IMR-90 (cell line): ENCODE measurements around the gene ITCH. TPM values are rescaled to one million over a fixed set of nuclear protein-coding genes. Genes with fewer than 3 reads are reported as not detected.
A peak's percentile ranks its signal among the peaks of the same experiment; 100 is the strongest.

Experiments used
- ATAC-seq: fragments of 200-7000 bp; cut with Tn5 transposase; 2 replicates; pipeline ENCODE4 v1.9.1; 2020; ENCODE audit warnings: low read depth, mild to moderate bottlenecking, moderate library complexity
- BruUV-seq: library from RNA; stranded (reverse); fragments of 400-500 nt; replicated peaks from 2 replicates; lab custom pipeline; 2021; lab: Mats Ljungman, UMichigan
- CTCF ChIA-PET: fragments of 300-600 bp; formaldehyde crosslinking; extraction: SDS; loops from one replicate; lab custom pipeline; 2021; ENCODE audit warnings: antibody characterized with exemption; lab: Yijun Ruan, JAX
- POLR2A ChIA-PET: fragments of 300-600 bp; sonication (Branson Sonifier 250); formaldehyde crosslinking; loops from one replicate; lab custom pipeline; 2022; ENCODE audit warnings: antibody characterized with exemption; ENCODE audit not compliant: unreplicated experiment; lab: Charles Lee
- DNase-seq: peaks from one replicate; pipeline ENCODE4 v3.0.0; 2013
- H2AFZ ChIP-seq: replicated peaks from 2 replicates; pipeline ENCODE3; 2013; ENCODE audit warnings: low read length, mild to moderate bottlenecking; ENCODE audit not compliant: poor library complexity
- H2AK5ac ChIP-seq: 2 replicates; pipeline ENCODE4 v1.6.1; 2013; ENCODE audit warnings: low read depth, low read length, inconsistent platforms
- H2AK9ac ChIP-seq: replicated peaks from 2 replicates; pipeline ENCODE3; 2013; ENCODE audit warnings: mild to moderate bottlenecking, low read depth, low read length, moderate library complexity; ENCODE audit not compliant: poor library complexity
- H2BK120ac ChIP-seq: 2 replicates; pipeline ENCODE4 v1.6.1; 2013; ENCODE audit warnings: low read depth, low read length, inconsistent platforms
- H2BK15ac ChIP-seq: 3 replicates; pipeline ENCODE4 v1.6.1; 2013; ENCODE audit warnings: low read depth, low read length, inconsistent platforms
- H2BK20ac ChIP-seq: 2 replicates; pipeline ENCODE4 v1.6.1; 2013; ENCODE audit warnings: low read depth, mild to moderate bottlenecking, inconsistent platforms, low read length, moderate library complexity
- H2BK5ac ChIP-seq: 2 replicates; pipeline ENCODE4 v1.6.1; 2013; ENCODE audit warnings: mild to moderate bottlenecking, low read depth, low read length, inconsistent platforms; ENCODE audit not compliant: poor library complexity, severe bottlenecking
- H3K14ac ChIP-seq: replicated peaks from 2 replicates; pipeline ENCODE4 v1.6.1; 2013; ENCODE audit warnings: low read depth, low read length, inconsistent platforms
- H3K18ac ChIP-seq: 2 replicates; pipeline ENCODE4 v1.6.1; 2013; ENCODE audit warnings: low read depth, low read length, control low read depth
- H3K23ac ChIP-seq: 2 replicates; pipeline ENCODE4 v1.6.1; 2013; ENCODE audit warnings: low read depth, low read length, inconsistent platforms
- H3K27ac ChIP-seq: 2 replicates; pipeline ENCODE4 v1.5.1; 2013; ENCODE audit warnings: mild to moderate bottlenecking, control low read depth, low read length; ENCODE audit not compliant: insufficient read depth
- H3K27me3 ChIP-seq: 2 replicates; pipeline ENCODE4 v1.6.1; 2013; ENCODE audit warnings: low read length; ENCODE audit not compliant: control insufficient read depth, insufficient read depth
- H3K36me3 ChIP-seq: 2 replicates; pipeline ENCODE4 v1.6.1; 2013; ENCODE audit warnings: low read length, mixed read lengths; ENCODE audit not compliant: control insufficient read depth, insufficient read depth
- H3K4ac ChIP-seq: 2 replicates; pipeline ENCODE4 v1.6.1; 2013; ENCODE audit warnings: low read depth, low read length, inconsistent platforms
- H3K4me1 ChIP-seq: 2 replicates; pipeline ENCODE4 v1.6.1; 2013; ENCODE audit warnings: low read length, mixed read lengths; ENCODE audit not compliant: control insufficient read depth, insufficient read depth
- H3K4me2 ChIP-seq: 2 replicates; pipeline ENCODE4 v1.6.1; 2013; ENCODE audit warnings: low read depth, mild to moderate bottlenecking, control low read depth, low read length, moderate library complexity
- H3K4me3 ChIP-seq: 2 replicates; pipeline ENCODE4 v1.5.1; 2013; ENCODE audit warnings: low read depth, mild to moderate bottlenecking, control low read depth, low read length, moderate library complexity; ENCODE audit not compliant: insufficient read depth
- H3K56ac ChIP-seq: 2 replicates; pipeline ENCODE4 v1.6.1; 2013; ENCODE audit warnings: low read length, inconsistent platforms; ENCODE audit not compliant: insufficient read depth; ENCODE audit errors: extremely low read depth
- H3K79me1 ChIP-seq, 2 experiments: 2 replicates each; pipeline ENCODE4 v1.6.1; 2013; ENCODE audit warnings: low read length in 2 of 2, inconsistent platforms in 1 of 2, low read depth in 1 of 2
- H3K9ac ChIP-seq: 2 replicates; pipeline ENCODE4 v1.6.1; 2013; ENCODE audit warnings: low read depth, low read length, control low read depth
- H3K9me1 ChIP-seq: 2 replicates; pipeline ENCODE4 v1.6.1; 2013; ENCODE audit warnings: low read length, inconsistent platforms; ENCODE audit not compliant: insufficient read depth
- H3K9me3 ChIP-seq: 2 replicates; pipeline ENCODE4 v1.6.1; 2013; ENCODE audit warnings: low read length; ENCODE audit not compliant: control insufficient read depth, insufficient read depth
- H4K20me1 ChIP-seq: 2 replicates; pipeline ENCODE4 v1.6.1; 2013; ENCODE audit warnings: low read length, inconsistent platforms; ENCODE audit not compliant: insufficient read depth
- H4K5ac ChIP-seq: 2 replicates; pipeline ENCODE4 v1.6.1; 2013; ENCODE audit warnings: mild to moderate bottlenecking, low read depth, low read length, control low read depth
- H4K8ac ChIP-seq, 2 experiments: 2 replicates each; pipeline ENCODE4 v1.6.1; 2013; ENCODE audit warnings: low read depth in 2 of 2, low read length in 2 of 2, control low read depth in 1 of 2, inconsistent platforms in 1 of 2
- H4K91ac ChIP-seq: 2 replicates; pipeline ENCODE4 v1.6.1; 2013; ENCODE audit warnings: low read depth, low read length, inconsistent platforms; ENCODE audit not compliant: insufficient read depth
- CHD1 ChIP-seq: IDR thresholded peaks from 2 replicates; pipeline ENCODE4 v1.6.1; 2012; ENCODE audit warnings: low read depth, low read length, improper control_type of control experiment
- CTCF ChIP-seq: conservative IDR thresholded peaks from 2 replicates; pipeline ENCODE4 v1.5.1; 2012; ENCODE audit warnings: mild to moderate bottlenecking, low read depth, low read length, improper control_type of control experiment
- FOS ChIP-seq: fragments of 150-350 bp; IDR thresholded peaks from 2 replicates; pipeline ENCODE4 v1.6.1; 2016; ENCODE audit warnings: low read depth, low read length
- MAZ ChIP-seq: IDR thresholded peaks from 2 replicates; pipeline ENCODE4 v1.6.1; 2012; ENCODE audit warnings: low read depth, mild to moderate bottlenecking, low read length, improper control_type of control experiment, moderate library complexity, borderline replicate concordance
- MXI1 ChIP-seq: IDR thresholded peaks from 2 replicates; pipeline ENCODE4 v1.6.1; 2012; ENCODE audit warnings: low read depth, mild to moderate bottlenecking, low read length, moderate library complexity, borderline replicate concordance
- RCOR1 ChIP-seq: IDR thresholded peaks from 2 replicates; pipeline ENCODE4 v1.6.1; 2012; ENCODE audit warnings: mild to moderate bottlenecking, low read length, improper control_type of control experiment; ENCODE audit not compliant: insufficient replicate concordance
- USF2 ChIP-seq: fragments of 150-350 bp; IDR thresholded peaks from 2 replicates; pipeline ENCODE4 v1.6.1; 2017; ENCODE audit warnings: mild to moderate bottlenecking, antibody characterized with exemption, low read length, low read depth
- WGBS, 2 experiments: methylation state at CpG; one replicate each; pipeline versions ENCODE4 v1.1.5 to v1.1.7; 2013; ENCODE audit warnings: missing lambda C conversion rate in 2 of 2; ENCODE audit not compliant: insufficient read length in 1 of 2; ENCODE audit errors: extremely low coverage in 2 of 2; 5-methylcytosine and 5-hydroxymethylcytosine counted together
- dilution Hi-C: fragments of 300-500 bp; cut with HindIII; formaldehyde crosslinking; loops from one replicate; pipeline ENCODE4 v1.14.3; 2018; ENCODE audit warnings: low sequenced_read_pairs; ENCODE audit not compliant: unreplicated experiment
- in situ Hi-C: fragments of 300-500 bp; cut with MboI; formaldehyde crosslinking; loops from 3 replicates; pipeline ENCODE4 v1.14.3; 2019; ENCODE audit warnings: low sequenced_read_pairs, inconsistent platforms, mixed read lengths
- intact Hi-C: fragments of 100-400 bp; cut with micrococcal nuclease; formaldehyde crosslinking; loops from 2 replicates; pipeline ENCODE4 v1.10.0; 2022
- polyA plus RNA-seq, 3 experiments: library from polyadenylated mRNA; depleted of rRNA; stranded (reverse); fragments of >200 nt; gene quantifications; 2 replicates each; pipeline ENCODE4 v1.2.3, GENCODE V29; 2012; ENCODE audit warnings: low replicate concordance in 1 of 3
- total RNA-seq: library from RNA; depleted of rRNA; stranded (reverse); fragments of >200 nt; gene quantifications from 2 replicates; pipeline ENCODE4 v1.2.3, GENCODE V29; 2012

The ITCH gene
- total and polyA plus RNA-seq, 2 of the 4 experiments (the other 2 are of a cell fraction), result 12.7 to 94.6 TPM

- no peak overlapping the region for H3K4me2 ChIP-seq
- H4K20me1 ChIP-seq, result no peaks in the 10 kb centered on the region; the same call in 1 of the 2 replicates
- dilution Hi-C loops (no loop called here), in situ Hi-C loops (no loop called here), intact Hi-C loops (no loop called here)
- H4K5ac ChIP-seq, result no peak overlapping the region
- no peak overlapping the region for H3K18ac ChIP-seq
- WGBS, 2 experiments, result 91% methylated on average over 9 of the region's 19 CpGs; no CpG with 5 or more reads in 1 of the 2 experiments
- 0 out of 2 replicates have a peak overlapping the region, but pooled peaks have one; percentile 8 for H2AK5ac ChIP-seq
- H3K4me3 ChIP-seq, result no peak overlapping the region
- H3K4ac ChIP-seq, result no peak overlapping the region
- H2BK20ac ChIP-seq, result no peak overlapping the region
- POLR2A ChIA-PET, result interaction anchor here (0.5 kb wide), 1 partner anchor 40 kb away, joined by 3 read pairs; no protein-coding TSS in a partner anchor
- H3K9me1 ChIP-seq, result peaks cover 4% of the 10 kb centered on the region
- H3K79me1 ChIP-seq, result no peaks in the 10 kb centered on the region
- no peak overlapping the region for H2BK120ac ChIP-seq
- ATAC-seq, result no peak
- H2BK5ac ChIP-seq, result no peak overlapping the region
- CTCF ChIA-PET, result no interaction called here
- H2AFZ ChIP-seq, result no peak overlapping the region
- no peaks in the 10 kb centered on the region for H3K36me3 ChIP-seq
- no peak overlapping the region for H2BK15ac ChIP-seq
- no peak overlapping the region for H3K23ac ChIP-seq
- no peak overlapping the region for H3K14ac ChIP-seq
- no TSS peak for BruUV-seq
- no peak overlapping the region for H4K8ac ChIP-seq
- no peak overlapping the region for H3K9ac ChIP-seq
- DNase-seq, result no peak
- peaks cover 6% of the 10 kb centered on the region for H3K4me1 ChIP-seq
- H3K27me3 ChIP-seq, result no peaks in the 10 kb centered on the region
- no peak for TF ChIP-seq USF2
- TF ChIP-seq MAZ, result no peak
- no peak for TF ChIP-seq RCOR1
- TF ChIP-seq FOS, result no peak
- no peak for TF ChIP-seq CTCF
- no peak for TF ChIP-seq CHD1
- no peak for TF ChIP-seq MXI1
- H2AK9ac ChIP-seq, result no peak overlapping the region
- H3K56ac ChIP-seq, result no peak overlapping the region
- no peak overlapping the region for H3K27ac ChIP-seq
- H4K91ac ChIP-seq, result no peak overlapping the region
- H3K9me3 ChIP-seq, result no peaks in the 10 kb centered on the region
Observed at GRCh38 chr20:34332262-34332920, 30.7 kb upstream of the ITCH start.
